ENCODE measurements around the gene ABCA12. TPM values are rescaled to one million over a fixed set of nuclear protein-coding genes. Genes with fewer than 3 reads are reported as not detected.

Gene ABCA12, protein sequence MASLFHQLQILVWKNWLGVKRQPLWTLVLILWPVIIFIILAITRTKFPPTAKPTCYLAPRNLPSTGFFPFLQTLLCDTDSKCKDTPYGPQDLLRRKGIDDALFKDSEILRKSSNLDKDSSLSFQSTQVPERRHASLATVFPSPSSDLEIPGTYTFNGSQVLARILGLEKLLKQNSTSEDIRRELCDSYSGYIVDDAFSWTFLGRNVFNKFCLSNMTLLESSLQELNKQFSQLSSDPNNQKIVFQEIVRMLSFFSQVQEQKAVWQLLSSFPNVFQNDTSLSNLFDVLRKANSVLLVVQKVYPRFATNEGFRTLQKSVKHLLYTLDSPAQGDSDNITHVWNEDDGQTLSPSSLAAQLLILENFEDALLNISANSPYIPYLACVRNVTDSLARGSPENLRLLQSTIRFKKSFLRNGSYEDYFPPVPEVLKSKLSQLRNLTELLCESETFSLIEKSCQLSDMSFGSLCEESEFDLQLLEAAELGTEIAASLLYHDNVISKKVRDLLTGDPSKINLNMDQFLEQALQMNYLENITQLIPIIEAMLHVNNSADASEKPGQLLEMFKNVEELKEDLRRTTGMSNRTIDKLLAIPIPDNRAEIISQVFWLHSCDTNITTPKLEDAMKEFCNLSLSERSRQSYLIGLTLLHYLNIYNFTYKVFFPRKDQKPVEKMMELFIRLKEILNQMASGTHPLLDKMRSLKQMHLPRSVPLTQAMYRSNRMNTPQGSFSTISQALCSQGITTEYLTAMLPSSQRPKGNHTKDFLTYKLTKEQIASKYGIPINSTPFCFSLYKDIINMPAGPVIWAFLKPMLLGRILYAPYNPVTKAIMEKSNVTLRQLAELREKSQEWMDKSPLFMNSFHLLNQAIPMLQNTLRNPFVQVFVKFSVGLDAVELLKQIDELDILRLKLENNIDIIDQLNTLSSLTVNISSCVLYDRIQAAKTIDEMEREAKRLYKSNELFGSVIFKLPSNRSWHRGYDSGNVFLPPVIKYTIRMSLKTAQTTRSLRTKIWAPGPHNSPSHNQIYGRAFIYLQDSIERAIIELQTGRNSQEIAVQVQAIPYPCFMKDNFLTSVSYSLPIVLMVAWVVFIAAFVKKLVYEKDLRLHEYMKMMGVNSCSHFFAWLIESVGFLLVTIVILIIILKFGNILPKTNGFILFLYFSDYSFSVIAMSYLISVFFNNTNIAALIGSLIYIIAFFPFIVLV (N-terminal part only)
- not detected for total RNA-seq

GRCh38 chr2:215138479-215138878 lies at the start of gene ABCA12:
ABCA12 (minus strand) TSS chr2:215138626; CDS start chr2:215138208, 418 bp downstream.
- intact Hi-C loops (cut with DNase I) = no loop called here
- no peak for TF ChIP-seq EP300 (IDR thresholded peaks at IDR 0.05)
- no peak for TF ChIP-seq POLR2AphosphoS5 (IDR thresholded peaks at IDR 0.05)
- TF ChIP-seq POLR2A (IDR thresholded peaks at IDR 0.05; ENCODE audit: low read depth) = no peak
- TF ChIP-seq, protein P1, sequence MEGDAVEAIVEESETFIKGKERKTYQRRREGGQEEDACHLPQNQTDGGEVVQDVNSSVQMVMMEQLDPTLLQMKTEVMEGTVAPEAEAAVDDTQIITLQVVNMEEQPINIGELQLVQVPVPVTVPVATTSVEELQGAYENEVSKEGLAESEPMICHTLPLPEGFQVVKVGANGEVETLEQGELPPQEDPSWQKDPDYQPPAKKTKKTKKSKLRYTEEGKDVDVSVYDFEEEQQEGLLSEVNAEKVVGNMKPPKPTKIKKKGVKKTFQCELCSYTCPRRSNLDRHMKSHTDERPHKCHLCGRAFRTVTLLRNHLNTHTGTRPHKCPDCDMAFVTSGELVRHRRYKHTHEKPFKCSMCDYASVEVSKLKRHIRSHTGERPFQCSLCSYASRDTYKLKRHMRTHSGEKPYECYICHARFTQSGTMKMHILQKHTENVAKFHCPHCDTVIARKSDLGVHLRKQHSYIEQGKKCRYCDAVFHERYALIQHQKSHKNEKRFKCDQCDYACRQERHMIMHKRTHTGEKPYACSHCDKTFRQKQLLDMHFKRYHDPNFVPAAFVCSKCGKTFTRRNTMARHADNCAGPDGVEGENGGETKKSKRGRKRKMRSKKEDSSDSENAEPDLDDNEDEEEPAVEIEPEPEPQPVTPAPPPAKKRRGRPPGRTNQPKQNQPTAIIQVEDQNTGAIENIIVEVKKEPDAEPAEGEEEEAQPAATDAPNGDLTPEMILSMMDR (IDR thresholded peaks at IDR 0.05) = no peak
- Histone ChIP-seq H3K4me3 (no peak within 1 kb of the TSS), H3K27ac (replicated peaks in 1 of 4) (no peak within 1 kb of the TSS), H3K27me3 (no peaks in the 10 kb centered on the region), H3K9me3 (no peaks in the 10 kb centered on the region), H3K36me3 (no peaks in the 10 kb centered on the region), H3K4me1 (no peaks in the 10 kb centered on the region)
- 90% methylated on average over 2 of the region's 2 CpGs for WGBS
- DNase-seq (ENCODE audit: extremely low spot score) = no peak

GRCh38 chr2:215188078-215188477 lies 49.7 kb upstream of the ABCA12 start:
- TF ChIP-seq EP300 (IDR thresholded peaks at IDR 0.05) = no peak
- no peak for TF ChIP-seq POLR2AphosphoS5 (IDR thresholded peaks at IDR 0.05)
- no peak for TF ChIP-seq POLR2A (IDR thresholded peaks at IDR 0.05; ENCODE audit: low read depth)
- TF ChIP-seq, protein P1 (IDR thresholded peaks at IDR 0.05) = no peak

DNA sequence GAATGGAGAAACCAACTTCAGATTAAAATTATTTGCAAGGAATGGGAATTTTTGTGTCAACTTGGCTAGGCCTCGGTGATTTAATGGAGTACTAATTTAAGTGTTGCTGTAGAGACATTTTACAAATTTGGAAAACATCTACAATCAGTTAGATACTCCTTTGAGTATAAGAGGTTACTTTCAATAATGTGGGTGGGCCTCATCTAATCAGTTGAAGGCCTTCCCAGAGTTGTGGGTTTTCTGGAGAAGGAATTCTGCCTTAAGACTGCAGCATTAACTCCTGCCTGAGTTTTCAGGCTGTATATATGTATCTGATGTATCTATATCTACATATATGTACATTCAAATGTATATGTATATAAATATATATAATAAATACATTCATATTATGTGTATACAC lies 47.6 kb upstream of the ABCA12 start:
- intact Hi-C loops (cut with DNase I) = no loop called here
- Histone ChIP-seq H3K4me3 (no peak overlapping the region), H3K27ac (replicated peaks in 1 of 4) (no peak overlapping the region), H3K4me1 (no peaks in the 10 kb centered on the region), H3K36me3 (no peaks in the 10 kb centered on the region), H3K27me3 (no peaks in the 10 kb centered on the region), H3K9me3 (no peaks in the 10 kb centered on the region)
- no peak for DNase-seq (ENCODE audit: extremely low spot score)
- TF ChIP-seq, protein P1 (IDR thresholded peaks at IDR 0.05) = no peak
- TF ChIP-seq POLR2A (IDR thresholded peaks at IDR 0.05; ENCODE audit: low read depth) (no peak), EP300 (IDR thresholded peaks at IDR 0.05) (no peak), POLR2AphosphoS5 (IDR thresholded peaks at IDR 0.05) (no peak)
- 100% methylated on average over 1 of the region's 1 CpG for WGBS

More at GRCh38 chr2:215188078-215188477, 49.7 kb upstream of the ABCA12 start:
- intact Hi-C loops (cut with DNase I) = no loop called here
- Histone ChIP-seq H3K4me3 (no peak overlapping the region), H3K9me3 (no peaks in the 10 kb centered on the region), H3K4me1 (no peaks in the 10 kb centered on the region), H3K27me3 (no peaks in the 10 kb centered on the region), H3K36me3 (no peaks in the 10 kb centered on the region), H3K27ac (replicated peaks in 1 of 4) (no peak overlapping the region)
- DNase-seq (ENCODE audit: extremely low spot score) = no peak

DNA sequence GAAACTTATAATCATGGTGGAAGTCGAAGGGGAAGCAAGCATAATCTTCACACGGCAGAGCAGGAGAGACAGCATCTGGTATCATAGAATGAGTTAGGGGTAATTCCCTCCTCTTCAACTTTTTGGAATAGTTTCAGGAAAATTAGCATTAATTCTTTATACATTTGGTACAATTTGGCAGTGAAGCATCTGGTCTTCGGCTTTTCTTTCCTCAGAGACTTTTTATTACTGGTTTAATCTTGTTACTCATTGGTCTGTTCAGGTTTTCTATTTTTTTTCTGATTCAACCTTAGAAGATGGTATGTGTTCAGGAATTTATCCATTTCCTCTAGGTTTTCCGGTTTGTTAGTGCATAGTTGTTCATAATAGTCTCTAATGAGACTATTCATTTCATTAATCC lies 39.7 kb upstream of the ABCA12 start:
- TF ChIP-seq EP300 (IDR thresholded peaks at IDR 0.05) = no peak
- no peak for TF ChIP-seq POLR2A (IDR thresholded peaks at IDR 0.05; ENCODE audit: low read depth)
- TF ChIP-seq POLR2AphosphoS5 (IDR thresholded peaks at IDR 0.05) = no peak
- TF ChIP-seq, protein P1 (IDR thresholded peaks at IDR 0.05) = no peak
- Histone ChIP-seq H3K4me1 (no peaks in the 10 kb centered on the region), H3K27ac (replicated peaks in 1 of 4) (no peak overlapping the region), H3K9me3 (no peaks in the 10 kb centered on the region), H3K27me3 (no peaks in the 10 kb centered on the region), H3K36me3 (no peaks in the 10 kb centered on the region), H3K4me3 (no peak overlapping the region)
- no peak for DNase-seq (ENCODE audit: extremely low spot score)
- intact Hi-C loops (cut with DNase I) = no loop called here
- WGBS = 91% methylated on average over 4 of the region's 4 CpGs

Data from esophagus muscularis mucosa (tissue), 4 donors.